ENCODE data around the gene NKX2-3.

Gene NKX2-3

GRCh38 chr10:99532687-99533495 lies at the start of gene NKX2-3:
NKX2-3 (plus strand) TSS chr10:99532942; CDS start chr10:99533132, 190 bp downstream.
- peak in 2 of 3 experiments; percentile 29 to 69 for DNase-seq (ENCODE audit: low read depth in 3 of 3)

GRCh38 chr10:99484626-99485581 lies 47.8 kb upstream of the NKX2-3 start:
- DNase-seq (ENCODE audit: low read depth in 3 of 3), result no peak

GRCh38 chr10:99487125-99487807 lies 45.5 kb upstream of the NKX2-3 start:
- no peak for DNase-seq (ENCODE audit: low read depth in 3 of 3)

- DNase-seq (ENCODE audit: low read depth in 3 of 3), result no peak
Observed at GRCh38 chr10:99489271-99489670, 43.5 kb upstream of the NKX2-3 start.

GRCh38 chr10:99497343-99498025 lies 35.3 kb upstream of the NKX2-3 start:
- DNase-seq (ENCODE audit: low read depth in 3 of 3), result no peak

GRCh38 chr10:99506416-99506815 lies 26.3 kb upstream of the NKX2-3 start:
- no peak for DNase-seq (ENCODE audit: low read depth in 3 of 3)

- DNase-seq (ENCODE audit: low read depth in 3 of 3), result no peak
Observed at GRCh38 chr10:99507265-99507664, 25.5 kb upstream of the NKX2-3 start.

GRCh38 chr10:99513061-99513460 lies 19.7 kb upstream of the NKX2-3 start:
- no peak for DNase-seq (ENCODE audit: low read depth in 3 of 3)

- no peak for DNase-seq (ENCODE audit: low read depth in 3 of 3)
Observed at GRCh38 chr10:99519690-99520039, 13.1 kb upstream of the NKX2-3 start.

- DNase-seq (ENCODE audit: low read depth in 3 of 3), result no peak
Observed at GRCh38 chr10:99520040-99520846, 12.5 kb upstream of the NKX2-3 start.

GRCh38 chr10:99520847-99521764 lies 11.6 kb upstream of the NKX2-3 start:
- no peak for DNase-seq (ENCODE audit: low read depth in 3 of 3)

- no peak for DNase-seq (ENCODE audit: low read depth in 3 of 3)
Observed at GRCh38 chr10:99521765-99522469, 10.8 kb upstream of the NKX2-3 start.

GRCh38 chr10:99522470-99523250 lies 10.1 kb upstream of the NKX2-3 start:
- DNase-seq (ENCODE audit: low read depth in 3 of 3), result no peak

GRCh38 chr10:99523251-99523773 lies 9.4 kb upstream of the NKX2-3 start:
- no peak for DNase-seq (ENCODE audit: low read depth in 3 of 3)

GRCh38 chr10:99524050-99524666 lies 8.6 kb upstream of the NKX2-3 start:
- no peak for DNase-seq (ENCODE audit: low read depth in 3 of 3)

- no peak for DNase-seq (ENCODE audit: low read depth in 3 of 3)
Observed at GRCh38 chr10:99524736-99525380, 7.9 kb upstream of the NKX2-3 start.

GRCh38 chr10:99525897-99526296 lies 6.8 kb upstream of the NKX2-3 start:
- DNase-seq (ENCODE audit: low read depth in 3 of 3), result no peak
